Neural progenitor cell (in vitro differentiated cells): ENCODE measurements around the gene MBOAT7.

Source experiments
- EZH2 ChIP-seq: fragments of 200-600 bp; sonication (generic); IDR thresholded peaks from 2 replicates; pipeline ENCODE4 v1.6.1; 2017; ENCODE audit warnings: antibody characterized with exemption, mild to moderate bottlenecking, moderate library complexity
- TF ChIP-seq, protein P1 (sequence below): fragments of 200-600 bp; sonication (generic); IDR thresholded peaks from 2 replicates; pipeline ENCODE4 v1.5.1; 2017; ENCODE audit warnings: antibody characterized with exemption, mild to moderate bottlenecking

DNA sequence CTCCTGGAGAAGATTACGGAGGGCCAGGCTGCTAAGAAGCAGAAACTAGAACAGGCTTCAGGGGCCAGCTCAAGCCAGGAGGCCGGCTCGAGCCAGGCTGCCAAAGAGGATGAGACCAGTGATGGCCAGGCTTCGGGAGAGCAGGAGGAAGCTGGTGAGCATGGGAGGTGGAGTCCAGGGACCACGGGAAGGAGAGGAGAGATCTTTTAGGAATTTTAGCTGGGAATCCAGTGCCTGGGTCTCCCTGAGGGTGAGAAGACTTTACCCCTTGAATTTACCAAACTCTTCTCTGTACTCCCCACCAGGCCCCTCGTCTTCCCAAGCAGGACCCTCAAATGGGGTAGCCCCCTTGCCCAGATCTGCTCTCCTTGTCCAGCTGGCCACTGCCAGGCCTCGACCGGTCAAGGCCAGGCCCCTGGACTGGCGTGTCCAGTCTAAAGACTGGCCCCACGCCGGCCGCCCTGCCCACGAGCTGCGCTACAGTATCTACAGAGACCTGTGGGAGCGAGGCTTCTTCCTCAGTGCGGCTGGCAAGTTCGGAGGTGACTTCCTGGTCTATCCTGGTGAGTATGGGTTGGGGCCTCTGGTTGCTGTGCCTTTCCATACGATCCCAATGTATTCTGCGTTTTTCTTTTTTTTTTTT is 2.6 kb upstream of the MBOAT7 start:
- no peak for TF ChIP-seq EZH2
- TF ChIP-seq, protein P1, sequence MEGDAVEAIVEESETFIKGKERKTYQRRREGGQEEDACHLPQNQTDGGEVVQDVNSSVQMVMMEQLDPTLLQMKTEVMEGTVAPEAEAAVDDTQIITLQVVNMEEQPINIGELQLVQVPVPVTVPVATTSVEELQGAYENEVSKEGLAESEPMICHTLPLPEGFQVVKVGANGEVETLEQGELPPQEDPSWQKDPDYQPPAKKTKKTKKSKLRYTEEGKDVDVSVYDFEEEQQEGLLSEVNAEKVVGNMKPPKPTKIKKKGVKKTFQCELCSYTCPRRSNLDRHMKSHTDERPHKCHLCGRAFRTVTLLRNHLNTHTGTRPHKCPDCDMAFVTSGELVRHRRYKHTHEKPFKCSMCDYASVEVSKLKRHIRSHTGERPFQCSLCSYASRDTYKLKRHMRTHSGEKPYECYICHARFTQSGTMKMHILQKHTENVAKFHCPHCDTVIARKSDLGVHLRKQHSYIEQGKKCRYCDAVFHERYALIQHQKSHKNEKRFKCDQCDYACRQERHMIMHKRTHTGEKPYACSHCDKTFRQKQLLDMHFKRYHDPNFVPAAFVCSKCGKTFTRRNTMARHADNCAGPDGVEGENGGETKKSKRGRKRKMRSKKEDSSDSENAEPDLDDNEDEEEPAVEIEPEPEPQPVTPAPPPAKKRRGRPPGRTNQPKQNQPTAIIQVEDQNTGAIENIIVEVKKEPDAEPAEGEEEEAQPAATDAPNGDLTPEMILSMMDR, result no peak
